HCT116 (cell line): ENCODE measurements around the gene FOSB. TPM values are rescaled to one million over a fixed set of nuclear protein-coding genes. Genes with fewer than 3 reads are reported as not detected.
A peak's percentile ranks its signal among the peaks of the same experiment; 100 is the strongest.

Experiments
- ATAC-seq: fragments of 200-7000 bp; cut with Tn5 transposase; 2 replicates; pipeline ENCODE4 v1.9.1; 2020; ENCODE audit warnings: mild to moderate bottlenecking, moderate library complexity
- BruUV-seq: library from RNA; stranded (reverse); fragments of 400-500 nt; replicated peaks from 2 replicates; lab custom pipeline; 2021; lab: Mats Ljungman, UMichigan
- CTCF ChIA-PET: fragments of 300-600 bp; sonication (Branson Sonifier 250); formaldehyde crosslinking; loops from one replicate; lab custom pipeline; 2021; ENCODE audit warnings: antibody characterized with exemption; lab: Charles Lee
- POLR2A ChIA-PET: fragments of 300-600, 350-600 bp; sonication (Branson Sonifier 250); formaldehyde crosslinking; loops from one replicate; lab custom pipeline; 2021; ENCODE audit warnings: antibody characterized with exemption; lab: Charles Lee
- RAD21 ChIA-PET, 2 experiments: fragments of 300-600 bp; sonication (Branson Sonifier 250); formaldehyde crosslinking; loops; one replicate each; lab custom pipeline; 2023; ENCODE audit warnings: low total read pairs in 2 of 2; ENCODE audit not compliant: uncharacterized antibody in 2 of 2, unreplicated experiment in 2 of 2, low non-redundant PET in 1 of 2; lab: Charles Lee
- DNase-seq: peaks from one replicate; pipeline ENCODE4 v3.0.0-alpha.2; 2010; ENCODE audit warnings: low read depth, low spot score
- H2AFZ ChIP-seq: fragments of 200-600 bp; shearing (Covaris generic), sonication (generic); 2 replicates; pipeline ENCODE4 v1.6.1; 2017; ENCODE audit warnings: low read depth, mixed run types, mixed read lengths, antibody characterized with exemption, low read length; ENCODE audit not compliant: poor library complexity, severe bottlenecking
- H3K27ac ChIP-seq: 2 replicates; pipeline ENCODE4 v1.5.1; 2012; ENCODE audit warnings: low read depth, low read length
- H3K27me3 ChIP-seq: fragments of 200-600 bp; sonication (generic); 2 replicates; pipeline ENCODE4 v1.6.1; 2016; ENCODE audit warnings: mixed run types, low read length, mixed read lengths; ENCODE audit not compliant: insufficient read depth
- H3K36me3 ChIP-seq, 2 experiments: fragments of 200-500 bp in 1 of 2; fragments of 200-600 bp in 1 of 2; sonication (Bioruptor generic) in 1 of 2; sonication (generic) in 1 of 2; 2 replicates each; pipeline versions ENCODE4 v1.5.1 to v1.6.1; 2014 to 2016; ENCODE audit warnings: low read length in 2 of 2, inconsistent platforms in 1 of 2, mixed read lengths in 1 of 2, mixed run types in 1 of 2; ENCODE audit not compliant: insufficient read depth in 2 of 2, control insufficient read depth in 1 of 2
- H3K4me1 ChIP-seq, 2 experiments: fragments of 200-600 bp in 1 of 2; sonication (generic) in 1 of 2; 2 replicates each; pipeline versions ENCODE4 v1.5.1 to v1.6.1; 2012 to 2017; ENCODE audit warnings: low read length in 2 of 2, inconsistent platforms in 1 of 2, mild to moderate bottlenecking in 1 of 2, mixed read lengths in 1 of 2, mixed run types in 1 of 2, moderate library complexity in 1 of 2; ENCODE audit not compliant: insufficient read depth in 2 of 2, control insufficient read depth in 1 of 2
- H3K4me2 ChIP-seq: fragments of 200-600 bp; sonication (generic); 2 replicates; pipeline ENCODE4 v1.6.1; 2017; ENCODE audit warnings: mixed run types, low read length, mixed read lengths
- H3K4me3 ChIP-seq, 2 experiments: fragments of 200-600 bp in 1 of 2; sonication (generic) in 1 of 2; replicated peaks in 1 of 2; 2 replicates each; pipeline ENCODE4 v1.5.1; 2011 to 2016; ENCODE audit warnings: low read length in 2 of 2, control low read depth in 1 of 2, low read depth in 1 of 2, mild to moderate bottlenecking in 1 of 2, mixed read lengths in 1 of 2, mixed run types in 1 of 2
- H3K79me2 ChIP-seq: fragments of 200-600 bp; sonication (generic); 2 replicates; pipeline ENCODE4 v1.6.1; 2017; ENCODE audit warnings: mild to moderate bottlenecking, mixed run types, low read length, moderate library complexity, mixed read lengths; ENCODE audit not compliant: insufficient read depth
- H3K9ac ChIP-seq: fragments of 200-600 bp; sonication (generic); 2 replicates; pipeline ENCODE4 v1.6.1; 2016; ENCODE audit warnings: low read length, mixed read lengths
- H3K9me2 ChIP-seq: fragments of 200-600 bp; sonication (generic), shearing (Covaris generic); 2 replicates; pipeline ENCODE4 v1.6.1; 2017; ENCODE audit warnings: mixed run types, mild to moderate bottlenecking, moderate library complexity; ENCODE audit not compliant: insufficient read depth
- H3K9me3 ChIP-seq, 2 experiments: fragments of 200-500 bp in 1 of 2; fragments of 200-600 bp in 1 of 2; sonication (Bioruptor generic) in 1 of 2; sonication (generic) in 1 of 2; 2 replicates each; pipeline ENCODE4 v1.6.1; 2014 to 2017; ENCODE audit warnings: low read length in 2 of 2, mixed read lengths in 2 of 2, inconsistent platforms in 1 of 2, low read depth in 1 of 2, mild to moderate bottlenecking in 1 of 2, mixed run types in 1 of 2, moderate library complexity in 1 of 2; ENCODE audit not compliant: control insufficient read depth in 1 of 2, insufficient read depth in 1 of 2
- H4K20me1 ChIP-seq: fragments of 200-600 bp; sonication (generic), shearing (Covaris generic); 2 replicates; pipeline ENCODE4 v1.6.1; 2017; ENCODE audit warnings: mixed run types, mild to moderate bottlenecking, moderate library complexity; ENCODE audit not compliant: insufficient read depth
- ATF3 ChIP-seq: IDR thresholded peaks from 2 replicates; pipeline ENCODE4 v1.6.1; 2012
- CEBPB ChIP-seq: IDR thresholded peaks from 2 replicates; pipeline ENCODE4 v1.6.1; 2012; ENCODE audit warnings: low read depth
- EGR1 ChIP-seq: IDR thresholded peaks from 2 replicates; pipeline ENCODE4 v1.6.1; 2012; ENCODE audit warnings: low read depth
- ELF1 ChIP-seq: IDR thresholded peaks from 2 replicates; pipeline ENCODE4 v1.6.1; 2012; ENCODE audit warnings: low read depth, borderline replicate concordance
- EZH2 ChIP-seq: fragments of 200-600 bp; sonication (generic); IDR thresholded peaks from 2 replicates; pipeline ENCODE4 v1.6.1; 2017; ENCODE audit warnings: antibody characterized with exemption, mixed run types
- FOSL1 ChIP-seq: IDR thresholded peaks from 2 replicates; pipeline ENCODE4 v1.6.1; 2012; ENCODE audit warnings: low read depth
- JUND ChIP-seq: IDR thresholded peaks from 2 replicates; pipeline ENCODE4 v1.6.1; 2012
- POLR2A ChIP-seq: IDR thresholded peaks from 2 replicates; pipeline ENCODE4 v1.7.0; 2011; ENCODE audit warnings: borderline replicate concordance; ENCODE audit not compliant: insufficient read depth, insufficient read length; ENCODE audit errors: extremely low read depth
- POLR2AphosphoS5 ChIP-seq: IDR thresholded peaks from 2 replicates; pipeline ENCODE4 v1.6.1; 2011; ENCODE audit warnings: mild to moderate bottlenecking, low read depth, low read length, moderate library complexity
- REST ChIP-seq: IDR thresholded peaks from 2 replicates; pipeline ENCODE4 v1.6.1; 2012; ENCODE audit warnings: low read depth
- SP1 ChIP-seq: IDR thresholded peaks from 2 replicates; pipeline ENCODE4 v1.6.1; 2012; ENCODE audit warnings: low read depth
- SRF ChIP-seq: IDR thresholded peaks from 2 replicates; pipeline ENCODE4 v1.6.1; 2012; ENCODE audit warnings: low read depth
- YY1 ChIP-seq: IDR thresholded peaks from 2 replicates; pipeline ENCODE4 v1.6.1; 2011; ENCODE audit warnings: low read length, low read depth, moderate library complexity, mild to moderate bottlenecking; ENCODE audit not compliant: insufficient replicate concordance; ENCODE audit errors: extremely low read depth
- intact Hi-C: fragments of 100-400 bp; cut with micrococcal nuclease; formaldehyde crosslinking; loops from 2 replicates; pipeline ENCODE4 v1.10.0; 2022
- total RNA-seq: library from RNA; stranded (reverse); gene quantifications from one replicate; pipeline ENCODE4 v1.2.1, GENCODE V29; 2021; ENCODE audit not compliant: unreplicated experiment
- TF ChIP-seq, protein P1 (sequence below): IDR thresholded peaks from 2 replicates; pipeline ENCODE4 v1.6.1; 2011; ENCODE audit warnings: mild to moderate bottlenecking, low read length, moderate library complexity; ENCODE audit not compliant: insufficient replicate concordance; ENCODE audit errors: extremely low read depth
- TF ChIP-seq, protein P2 (sequence below), 3 experiments: fragments of 200-600 bp in 1 of 3; sonication (generic) in 1 of 3; IDR thresholded peaks in 2 of 3; conservative IDR thresholded peaks in 1 of 3; 2 replicates each; pipeline ENCODE4 v1.5.1; 2012 to 2017; ENCODE audit warnings: low read depth in 2 of 3, low read length in 2 of 3, antibody characterized with exemption in 1 of 3, borderline replicate concordance in 1 of 3, control low read depth in 1 of 3, mild to moderate bottlenecking in 1 of 3, mixed read lengths in 1 of 3, mixed run types in 1 of 3, moderate library complexity in 1 of 3; ENCODE audit not compliant: insufficient read depth in 1 of 3

FOSB gene
- total RNA-seq, 1 experiment from 2014 or later: 12.6 TPM

GRCh38 chr19:45505151-45505995 is 37.6 kb downstream of the FOSB start:
- no peaks in the 10 kb centered on the region for H3K9me2 ChIP-seq
- peak overlapping the region; percentile 98 to 99 for H3K4me3 ChIP-seq
- no peaks in the 10 kb centered on the region for H3K36me3 ChIP-seq
- CTCF ChIA-PET: interaction anchor here (1.1 kb wide), 3 partner anchors 12 to 138 kb away, joined by 3 to 5 read pairs (median 3); no protein-coding TSS in a partner anchor
- RAD21 ChIA-PET: interaction anchor here in 1 of 2 experiments (0.7 kb wide), 1 partner anchor 66 kb away, joined by 5 read pairs; no protein-coding TSS in a partner anchor
- ATAC-seq (no peak), DNase-seq (no peak)
- H3K27me3 ChIP-seq: no peaks in the 10 kb centered on the region
- H3K9ac ChIP-seq: peak overlapping the region; percentile 98
- peaks cover 35% of the 10 kb centered on the region for H3K79me2 ChIP-seq
- H2AFZ ChIP-seq: no peak overlapping the region
- H3K4me2 ChIP-seq: peak overlapping the region; percentile 99
- H3K9me3 ChIP-seq: no peaks in the 10 kb centered on the region
- intact Hi-C loops: no loop called here
- BruUV-seq: no TSS peak
- H4K20me1 ChIP-seq: no peaks in the 10 kb centered on the region
- H3K4me1 ChIP-seq: peaks cover 19 to 41% of the 10 kb centered on the region in 2 experiments
- peak overlapping the region; percentile 95 for H3K27ac ChIP-seq
- TF ChIP-seq ELF1 (no peak), YY1 (no peak), EZH2 (no peak), EGR1 (no peak), REST (no peak), SP1 (no peak), ATF3 (no peak), POLR2A (no peak), FOSL1 (no peak), SRF (no peak), POLR2AphosphoS5 (no peak), JUND (no peak), CEBPB (no peak)
- TF ChIP-seq, protein P1, sequence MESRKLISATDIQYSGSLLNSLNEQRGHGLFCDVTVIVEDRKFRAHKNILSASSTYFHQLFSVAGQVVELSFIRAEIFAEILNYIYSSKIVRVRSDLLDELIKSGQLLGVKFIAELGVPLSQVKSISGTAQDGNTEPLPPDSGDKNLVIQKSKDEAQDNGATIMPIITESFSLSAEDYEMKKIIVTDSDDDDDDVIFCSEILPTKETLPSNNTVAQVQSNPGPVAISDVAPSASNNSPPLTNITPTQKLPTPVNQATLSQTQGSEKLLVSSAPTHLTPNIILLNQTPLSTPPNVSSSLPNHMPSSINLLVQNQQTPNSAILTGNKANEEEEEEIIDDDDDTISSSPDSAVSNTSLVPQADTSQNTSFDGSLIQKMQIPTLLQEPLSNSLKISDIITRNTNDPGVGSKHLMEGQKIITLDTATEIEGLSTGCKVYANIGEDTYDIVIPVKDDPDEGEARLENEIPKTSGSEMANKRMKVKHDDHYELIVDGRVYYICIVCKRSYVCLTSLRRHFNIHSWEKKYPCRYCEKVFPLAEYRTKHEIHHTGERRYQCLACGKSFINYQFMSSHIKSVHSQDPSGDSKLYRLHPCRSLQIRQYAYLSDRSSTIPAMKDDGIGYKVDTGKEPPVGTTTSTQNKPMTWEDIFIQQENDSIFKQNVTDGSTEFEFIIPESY: no peak
- TF ChIP-seq, protein P2, sequence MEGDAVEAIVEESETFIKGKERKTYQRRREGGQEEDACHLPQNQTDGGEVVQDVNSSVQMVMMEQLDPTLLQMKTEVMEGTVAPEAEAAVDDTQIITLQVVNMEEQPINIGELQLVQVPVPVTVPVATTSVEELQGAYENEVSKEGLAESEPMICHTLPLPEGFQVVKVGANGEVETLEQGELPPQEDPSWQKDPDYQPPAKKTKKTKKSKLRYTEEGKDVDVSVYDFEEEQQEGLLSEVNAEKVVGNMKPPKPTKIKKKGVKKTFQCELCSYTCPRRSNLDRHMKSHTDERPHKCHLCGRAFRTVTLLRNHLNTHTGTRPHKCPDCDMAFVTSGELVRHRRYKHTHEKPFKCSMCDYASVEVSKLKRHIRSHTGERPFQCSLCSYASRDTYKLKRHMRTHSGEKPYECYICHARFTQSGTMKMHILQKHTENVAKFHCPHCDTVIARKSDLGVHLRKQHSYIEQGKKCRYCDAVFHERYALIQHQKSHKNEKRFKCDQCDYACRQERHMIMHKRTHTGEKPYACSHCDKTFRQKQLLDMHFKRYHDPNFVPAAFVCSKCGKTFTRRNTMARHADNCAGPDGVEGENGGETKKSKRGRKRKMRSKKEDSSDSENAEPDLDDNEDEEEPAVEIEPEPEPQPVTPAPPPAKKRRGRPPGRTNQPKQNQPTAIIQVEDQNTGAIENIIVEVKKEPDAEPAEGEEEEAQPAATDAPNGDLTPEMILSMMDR (IDR thresholded peaks at IDR 0.05 in 2 of 3, conservative IDR thresholded peaks at IDR 0.05 in 1 of 3; ENCODE audit: borderline replicate concordance in 1 of 3, insufficient read depth in 1 of 3, low read depth in 2 of 3, low read length in 2 of 3): no peak
- POLR2A ChIA-PET: interaction anchor here (1.3 kb wide), 2 partner anchors 20 to 136 kb away, joined by 4 to 6 read pairs; no protein-coding TSS in a partner anchor
